Transverse colon (tissue), 4 donors: ENCODE results near the gene FAM241A. TPM values are rescaled to one million over a fixed set of nuclear protein-coding genes. Genes with fewer than 3 reads are reported as not detected.
A peak's percentile ranks its signal among the peaks of the same experiment; 100 is the strongest.

ENCODE experiments used
- DNase-seq: peaks from one replicate; pipeline ENCODE4 v3.0.0-alpha.2; 2019
- H3K27ac ChIP-seq, 4 donors: fragments of 200-600 bp; sonication (generic); 2 replicates each; pipeline ENCODE4 v1.5.1; 2016 to 2018; ENCODE audit warnings: inconsistent platforms in 4 of 4
- H3K27me3 ChIP-seq: fragments of 200-600 bp; sonication (generic); 2 replicates; pipeline ENCODE4 v1.5.1; 2017; ENCODE audit warnings: inconsistent platforms
- H3K36me3 ChIP-seq, 4 donors: fragments of 200-600 bp; sonication (generic); 2 replicates each; pipeline ENCODE4 v1.5.1; 2017 to 2019; ENCODE audit warnings: inconsistent platforms in 4 of 4
- H3K4me1 ChIP-seq, 4 donors: fragments of 200-600 bp; sonication (generic); 2 replicates each; pipeline ENCODE4 v1.5.1; 2017 to 2020; ENCODE audit warnings: inconsistent platforms in 4 of 4
- H3K4me3 ChIP-seq, 4 donors: fragments of 200-600 bp; sonication (generic); 1 replicate in 1 of 4; 2 replicates in 3 of 4; pipeline versions ENCODE4 v1.5.1 to v1.6.1; 2017 to 2019; ENCODE audit warnings: inconsistent platforms in 4 of 4
- H3K9me3 ChIP-seq, 2 donors: fragments of 200-600 bp; sonication (generic); 2 replicates each; pipeline ENCODE4 v1.5.1; 2017 to 2019; ENCODE audit warnings: inconsistent platforms in 2 of 2
- EP300 ChIP-seq: sonication (generic); formaldehyde crosslinking; IDR thresholded peaks from one replicate; pipeline ENCODE4 v1.6.1; 2017; ENCODE audit warnings: antibody characterized with exemption, low read depth
- POLR2A ChIP-seq: fragments of 450-650 bp; IDR thresholded peaks from one replicate; pipeline ENCODE4 v1.6.1; 2016; ENCODE audit warnings: antibody characterized with exemption, mild to moderate bottlenecking, moderate library complexity
- POLR2AphosphoS5 ChIP-seq, 3 donors: sonication (generic); formaldehyde crosslinking; IDR thresholded peaks; one replicate each; pipeline ENCODE4 v1.6.1; 2016; ENCODE audit warnings: antibody characterized with exemption in 3 of 3
- WGBS, 2 donors: methylation state at CpG; one replicate each; pipeline ENCODE4 v1.1.5; 2018; ENCODE audit warnings: low coverage in 1 of 2; 5-methylcytosine and 5-hydroxymethylcytosine counted together
- in situ Hi-C, 4 donors: fragments of 200-750 bp; cut with MboI; loops; one replicate each; pipeline versions ENCODE4 v1.15.0 to v1.15.1; 2017; ENCODE audit warnings: low sequenced_read_pairs in 3 of 4, low pct_ligation_motif_present in 1 of 4, low pct_unique_long_range_greater_than_20kb in 1 of 4
- intact Hi-C: fragments of 100-400 bp; cut with DNase I; formaldehyde crosslinking; loops from one replicate; pipeline ENCODE4 v1.15.1; 2023; ENCODE audit warnings: low total_unique reads
- total RNA-seq, 4 donors: library from RNA; depleted of rRNA; stranded (reverse); fragments of >200 nt; gene quantifications; one replicate each; pipeline ENCODE4 v1.1.0, GENCODE V29; 2016
- TF ChIP-seq, protein P1 (sequence below), 5 experiments: fragments of 200-600 bp in 3 of 5; fragments of 450-650 bp in 2 of 5; sonication (generic) in 3 of 5; IDR thresholded peaks; 1 replicate in 2 of 5; 2 replicates in 3 of 5; pipeline ENCODE4 v1.5.1; 2016 to 2017; ENCODE audit warnings: antibody characterized with exemption in 5 of 5, inconsistent platforms in 3 of 5, mild to moderate bottlenecking in 2 of 5, moderate library complexity in 1 of 5

The FAM241A gene
- total RNA-seq, 4 donors from 2014 or later: 0.37 to 4.4 (median 1.7) TPM

DNA sequence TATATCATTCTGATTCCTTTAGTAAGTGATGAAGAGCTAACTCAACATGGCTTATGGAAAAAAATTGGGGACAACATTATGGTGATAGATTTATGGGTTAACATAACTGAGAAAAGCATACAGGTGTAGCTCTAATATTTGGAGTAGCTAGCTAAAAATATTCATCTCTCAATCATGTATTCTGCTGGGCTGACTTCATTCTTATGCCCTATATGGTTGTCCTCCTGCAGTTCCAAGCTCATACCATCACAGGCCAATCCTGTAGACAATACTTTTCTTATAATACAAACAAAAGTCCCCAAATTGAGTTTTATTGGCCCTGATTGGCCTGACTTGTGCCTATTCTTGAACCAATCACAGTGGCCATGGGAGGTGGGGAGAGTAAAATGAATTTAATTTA, 6.7 kb upstream of the FAM241A start:
- in situ Hi-C loops: no loop called here
- Histone ChIP-seq H3K9me3 (no peaks in the 10 kb centered on the region), H3K4me1 (no peaks in the 10 kb centered on the region), H3K27me3 (no peaks in the 10 kb centered on the region), H3K36me3 (no peaks in the 10 kb centered on the region), H3K4me3 (no peak overlapping the region), H3K27ac (no peak overlapping the region)
- DNase-seq: no peak
- TF ChIP-seq POLR2A: no peak
- no peak for TF ChIP-seq EP300
- no peak for TF ChIP-seq POLR2AphosphoS5 (IDR thresholded peaks at IDR 0.05)
- TF ChIP-seq, protein P1, sequence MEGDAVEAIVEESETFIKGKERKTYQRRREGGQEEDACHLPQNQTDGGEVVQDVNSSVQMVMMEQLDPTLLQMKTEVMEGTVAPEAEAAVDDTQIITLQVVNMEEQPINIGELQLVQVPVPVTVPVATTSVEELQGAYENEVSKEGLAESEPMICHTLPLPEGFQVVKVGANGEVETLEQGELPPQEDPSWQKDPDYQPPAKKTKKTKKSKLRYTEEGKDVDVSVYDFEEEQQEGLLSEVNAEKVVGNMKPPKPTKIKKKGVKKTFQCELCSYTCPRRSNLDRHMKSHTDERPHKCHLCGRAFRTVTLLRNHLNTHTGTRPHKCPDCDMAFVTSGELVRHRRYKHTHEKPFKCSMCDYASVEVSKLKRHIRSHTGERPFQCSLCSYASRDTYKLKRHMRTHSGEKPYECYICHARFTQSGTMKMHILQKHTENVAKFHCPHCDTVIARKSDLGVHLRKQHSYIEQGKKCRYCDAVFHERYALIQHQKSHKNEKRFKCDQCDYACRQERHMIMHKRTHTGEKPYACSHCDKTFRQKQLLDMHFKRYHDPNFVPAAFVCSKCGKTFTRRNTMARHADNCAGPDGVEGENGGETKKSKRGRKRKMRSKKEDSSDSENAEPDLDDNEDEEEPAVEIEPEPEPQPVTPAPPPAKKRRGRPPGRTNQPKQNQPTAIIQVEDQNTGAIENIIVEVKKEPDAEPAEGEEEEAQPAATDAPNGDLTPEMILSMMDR (IDR thresholded peaks at IDR 0.05): no peak
- intact Hi-C loops: no loop called here

DNA sequence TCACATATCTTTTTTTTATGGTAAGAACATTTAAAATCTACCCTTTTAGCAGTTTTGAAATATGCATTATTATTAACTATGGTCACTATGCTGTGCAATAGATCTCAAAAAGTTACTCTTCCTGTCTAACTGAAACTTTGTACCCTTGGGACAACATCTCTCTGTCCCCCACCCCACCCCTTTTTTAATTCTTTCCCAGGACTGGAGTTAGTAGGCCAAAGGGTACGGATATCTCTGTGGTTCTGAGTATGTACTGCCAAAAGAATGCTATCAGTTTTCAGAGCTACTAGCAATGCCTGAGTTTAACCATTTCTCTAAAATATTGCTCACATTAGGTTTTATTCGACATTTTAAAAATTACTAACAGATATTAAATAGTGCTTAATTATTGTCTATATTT, 4.7 kb upstream of the FAM241A start:
- in situ Hi-C loops (no loop called here), intact Hi-C loops (no loop called here)
- Histone ChIP-seq H3K4me1 (no peaks in the 10 kb centered on the region), H3K27ac (no peak overlapping the region), H3K36me3 (no peaks in the 10 kb centered on the region), H3K27me3 (no peaks in the 10 kb centered on the region), H3K4me3 (no peak overlapping the region), H3K9me3 (no peaks in the 10 kb centered on the region)
- DNase-seq: no peak
- TF ChIP-seq EP300 (no peak), POLR2A (no peak), POLR2AphosphoS5 (IDR thresholded peaks at IDR 0.05) (no peak)
- TF ChIP-seq, protein P1 (IDR thresholded peaks at IDR 0.05): no peak
- 76 to 87% methylated on average over 2 of the region's 2 CpGs for WGBS, 2 donors

DNA sequence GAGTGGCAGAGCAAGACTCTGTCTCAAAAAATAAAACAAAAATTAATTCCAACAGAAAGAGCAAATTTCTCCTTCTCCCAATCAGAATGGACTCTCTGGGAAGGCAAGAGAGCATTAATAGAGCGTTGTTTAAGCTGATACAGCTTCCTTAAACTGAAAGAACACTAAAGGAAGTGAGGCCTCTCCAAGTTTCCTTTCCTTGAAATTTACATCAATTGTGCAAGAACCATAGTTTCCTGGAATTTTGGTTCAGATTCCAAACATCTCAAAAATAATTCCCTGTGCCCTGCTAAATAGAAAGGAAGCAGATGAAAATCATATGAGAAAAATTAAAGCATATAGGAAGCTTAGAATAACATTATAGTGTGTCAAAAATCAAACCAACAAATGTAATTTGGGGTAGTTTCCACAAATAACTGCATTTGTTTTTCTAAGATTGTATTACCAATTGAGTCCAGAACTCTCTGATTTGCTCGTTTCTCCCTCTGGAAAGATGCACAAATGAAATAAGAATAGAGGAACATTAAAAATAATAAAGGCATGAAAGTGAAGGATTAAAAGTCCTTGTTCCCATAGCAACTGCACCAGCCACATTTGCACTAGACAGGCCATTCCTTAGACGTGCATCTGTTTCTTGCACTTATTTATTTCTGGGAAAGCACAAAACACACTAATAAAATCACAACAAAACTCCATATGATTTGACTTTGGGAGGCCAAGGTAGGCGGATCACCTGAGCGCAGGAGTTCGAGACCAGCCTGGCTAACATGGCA, 3.7 kb upstream of the FAM241A start:
- in situ Hi-C loops: no loop called here
- H3K27me3 ChIP-seq: no peaks in the 10 kb centered on the region
- WGBS, 2 donors: 50 to 81% methylated on average over 3 to 6 of the region's 6 CpGs
- H3K4me3 ChIP-seq: no peak overlapping the region
- no peak for DNase-seq
- H3K9me3 ChIP-seq: no peaks in the 10 kb centered on the region
- TF ChIP-seq POLR2A: no peak
- TF ChIP-seq POLR2AphosphoS5 (IDR thresholded peaks at IDR 0.05): no peak
- TF ChIP-seq EP300: no peak
- TF ChIP-seq, protein P1 (IDR thresholded peaks at IDR 0.05): no peak
- peak overlapping the region in 2 of 4 donors; percentile 10 for H3K27ac ChIP-seq
- peaks cover 0 to 4% (median 3%) of the 10 kb centered on the region in 4 donors for H3K4me1 ChIP-seq
- H3K36me3 ChIP-seq: no peaks in the 10 kb centered on the region
- intact Hi-C loops: no loop called here

DNA sequence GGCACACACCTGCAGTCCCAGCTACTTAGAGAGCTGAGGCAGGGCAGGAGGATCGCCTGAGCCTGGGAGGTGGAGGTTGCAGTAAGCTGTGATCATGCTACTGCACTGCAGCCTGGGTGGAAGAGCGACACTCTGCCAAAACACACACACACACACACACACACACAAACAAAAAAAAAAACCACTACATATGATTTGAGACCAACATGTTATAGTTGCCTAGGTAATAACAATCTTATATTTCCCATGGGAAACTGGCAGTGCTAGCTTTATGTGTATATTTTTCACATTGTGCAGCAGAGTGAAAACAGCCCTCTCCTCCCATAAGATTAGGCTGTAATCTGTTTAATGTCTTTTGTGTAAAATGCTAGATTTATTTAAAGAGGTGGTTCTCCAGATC, 3.1 kb upstream of the FAM241A start:
- no peak for TF ChIP-seq POLR2AphosphoS5 (IDR thresholded peaks at IDR 0.05)
- no peak for TF ChIP-seq POLR2A
- TF ChIP-seq, protein P1 (IDR thresholded peaks at IDR 0.05): no peak
- TF ChIP-seq EP300: no peak
- Histone ChIP-seq H3K27ac (no peak overlapping the region), H3K9me3 (no peaks in the 10 kb centered on the region), H3K27me3 (no peaks in the 10 kb centered on the region), H3K36me3 (no peaks in the 10 kb centered on the region), H3K4me1 (peaks cover 0 to 10% (median 6%) of the 10 kb centered on the region in 4 donors), H3K4me3 (no peak overlapping the region)
- intact Hi-C loops (no loop called here), in situ Hi-C loops (no loop called here)
- WGBS, 2 donors: 94% methylated on average over 2 of the region's 2 CpGs; no CpG with 5 or more reads in 1 of the 2 donors
- DNase-seq: no peak
